Fibroblast of the conjunctiva (primary cell): ENCODE data around the gene RYR2.
A peak's percentile ranks its signal among the peaks of the same experiment; 100 is the strongest.

Source experiments
- DNase-seq: peaks from one replicate; pipeline ENCODE4 v3.0.0-alpha.2; 2010; ENCODE audit warnings: low read depth

RYR2 gene

GRCh38 chr1:237568955-237569354 is 527.0 kb downstream of the RYR2 start:
- no peak for DNase-seq

- DNase-seq, result no peak
These were observed 528.5 kb downstream of the RYR2 start for GRCh38 chr1:237570530-237570929.

GRCh38 chr1:237574536-237574935 is 532.6 kb downstream of the RYR2 start:
- no peak for DNase-seq

- DNase-seq, result no peak
These were observed 536.6 kb downstream of the RYR2 start for GRCh38 chr1:237578540-237578939.

- DNase-seq, result no peak
These were observed 538.7 kb downstream of the RYR2 start for GRCh38 chr1:237580726-237581125.

GRCh38 chr1:237583270-237583669 is 541.3 kb downstream of the RYR2 start:
- DNase-seq, result no peak

GRCh38 chr1:237583756-237584155 is 541.8 kb downstream of the RYR2 start:
- no peak for DNase-seq

- no peak for DNase-seq
These were observed 548.4 kb downstream of the RYR2 start for GRCh38 chr1:237590386-237590785.

- DNase-seq, result no peak
These were observed 549.4 kb downstream of the RYR2 start for GRCh38 chr1:237591353-237591752.

- peak; percentile 9 for DNase-seq
These were observed 561.1 kb downstream of the RYR2 start for GRCh38 chr1:237603036-237603568.

- no peak for DNase-seq
These were observed 566.4 kb downstream of the RYR2 start for GRCh38 chr1:237608433-237608832.

GRCh38 chr1:237610157-237610556 is 568.2 kb downstream of the RYR2 start:
- DNase-seq, result no peak

GRCh38 chr1:237613984-237614383 is 572.0 kb downstream of the RYR2 start:
- DNase-seq, result no peak

GRCh38 chr1:237619553-237619952 is 577.6 kb downstream of the RYR2 start:
- no peak for DNase-seq

GRCh38 chr1:237634922-237635321 is 592.9 kb downstream of the RYR2 start:
- DNase-seq, result no peak

- DNase-seq, result no peak
These were observed 596.6 kb downstream of the RYR2 start for GRCh38 chr1:237638555-237638954.

- DNase-seq, result no peak
These were observed 598.2 kb downstream of the RYR2 start for GRCh38 chr1:237640011-237640671.

- DNase-seq, result no peak
These were observed 599.0 kb downstream of the RYR2 start for GRCh38 chr1:237640966-237641365.

- no peak for DNase-seq
These were observed 608.8 kb downstream of the RYR2 start for GRCh38 chr1:237650809-237651208.

GRCh38 chr1:237655778-237656177 is 613.8 kb downstream of the RYR2 start:
- no peak for DNase-seq

- DNase-seq, result no peak
These were observed 622.4 kb downstream of the RYR2 start for GRCh38 chr1:237664348-237664747.

GRCh38 chr1:237670302-237670701 is 628.3 kb downstream of the RYR2 start:
- no peak for DNase-seq

- no peak for DNase-seq
These were observed 629.3 kb downstream of the RYR2 start for GRCh38 chr1:237671262-237671661.

- no peak for DNase-seq
These were observed 630.0 kb downstream of the RYR2 start for GRCh38 chr1:237671935-237672334.
